Ureter (tissue), 1 donor: ENCODE data around the gene ABCC6. TPM values are rescaled to one million over a fixed set of nuclear protein-coding genes. Genes with fewer than 3 reads are reported as not detected.
"Not testable (repeated sequence)": the region's sequence is repeated elsewhere in the genome, so short reads cannot be mapped to it uniquely, and the experiment has no call there.

ENCODE experiments used
- DNase-seq: peaks from one replicate; pipeline ENCODE4 v3.0.0-alpha.2; 2020; ENCODE audit warnings: low spot score
- total RNA-seq: library from RNA; stranded (reverse); gene quantifications from one replicate; pipeline ENCODE4 v1.2.4, GENCODE V29; 2023
- donor health status: DM: yes; HTN: yes; CAD: no.

ABCC6 gene
- total RNA-seq, 1 donor from 2014 or later, result 0.29 TPM

DNA sequence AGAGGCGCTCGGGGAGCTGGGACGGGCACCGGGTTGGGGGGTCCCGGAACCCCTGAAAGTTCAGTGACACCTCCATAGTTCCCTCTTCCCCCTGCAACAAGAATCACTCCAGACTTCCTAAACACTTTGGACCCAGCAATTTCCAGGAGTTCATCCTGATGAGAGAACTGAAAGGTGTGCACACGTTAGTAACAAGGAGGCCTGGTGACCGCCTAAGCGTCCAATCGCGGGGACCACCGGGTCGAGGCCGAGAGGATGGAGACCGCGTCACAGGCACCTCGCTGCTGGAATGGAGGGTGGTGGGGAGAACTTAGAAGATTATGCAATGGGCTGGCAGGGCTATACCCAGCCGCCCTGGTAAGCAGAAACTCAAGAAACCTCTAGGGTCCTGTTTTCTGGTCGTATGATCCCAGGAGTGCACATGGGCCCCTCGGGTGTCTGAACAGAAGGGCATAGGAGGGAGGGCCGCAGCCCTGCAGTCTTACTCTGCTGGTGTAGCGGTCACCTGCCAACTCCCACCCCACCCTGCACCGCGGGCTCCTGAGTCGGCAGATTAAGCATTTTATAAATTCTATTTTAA lies 458 bp upstream of the ABCC6 start:
- not testable (repeated sequence) for DNase-seq

DNA sequence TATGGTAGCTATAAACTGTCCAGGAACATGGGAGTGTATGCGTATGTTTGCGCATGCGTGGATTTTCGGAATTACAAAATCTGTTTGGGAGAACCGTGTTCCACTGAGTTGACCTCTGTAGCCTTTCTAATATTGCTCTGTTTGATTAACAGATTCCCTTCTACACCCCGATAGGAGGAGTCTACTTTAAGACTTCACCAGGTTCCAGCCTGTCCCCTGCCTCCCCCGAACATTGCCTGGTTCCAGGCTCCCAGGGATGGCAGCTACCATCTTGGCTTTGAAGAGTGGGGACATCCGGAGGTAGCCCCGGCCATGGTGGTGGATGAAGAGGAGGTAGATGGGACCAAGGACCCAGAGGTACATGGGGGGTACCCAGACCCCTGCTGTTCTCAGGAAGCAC lies 1.9 kb downstream of the ABCC6 start:
- DNase-seq, result not testable (repeated sequence)

DNA sequence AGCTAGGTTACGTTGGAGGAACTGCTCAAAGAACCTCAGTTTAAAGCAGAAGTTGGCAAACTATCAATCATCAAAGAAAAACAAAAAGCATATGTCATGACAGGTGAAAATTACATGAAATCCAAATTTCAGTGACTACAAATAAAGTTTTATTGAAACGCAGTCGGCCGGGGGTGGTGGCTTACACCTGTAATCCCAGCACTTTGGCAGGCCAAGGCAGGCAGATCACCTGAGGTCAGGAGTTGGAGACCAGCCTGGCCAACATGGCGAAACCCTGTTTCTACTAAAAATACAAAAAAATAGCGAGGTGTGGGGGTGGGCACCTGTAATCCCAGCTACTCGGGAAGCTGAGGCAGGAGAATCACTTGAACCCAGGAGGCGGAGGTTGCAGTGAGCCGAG lies 2.8 kb downstream of the ABCC6 start:
- peak; percentile 28 for DNase-seq

DNA sequence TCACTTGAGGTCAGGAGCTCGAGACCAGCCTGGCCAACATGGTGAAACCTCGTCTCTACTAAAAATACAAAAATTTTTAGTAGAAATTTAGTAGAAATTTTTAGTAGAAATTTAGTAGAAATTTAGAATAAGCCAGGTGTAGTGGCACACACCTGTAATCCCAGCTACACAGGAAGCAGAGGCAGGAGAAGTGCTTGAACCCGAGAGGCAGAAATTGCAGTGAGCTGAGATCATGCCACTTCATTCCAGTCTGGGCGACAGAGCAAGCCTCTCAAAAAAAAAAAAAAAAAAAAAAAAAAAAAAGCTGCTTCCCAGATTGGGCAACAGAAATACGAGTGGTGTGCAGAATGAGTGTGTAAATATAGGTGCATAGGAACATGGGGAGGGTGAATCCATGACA lies 4.5 kb downstream of the ABCC6 start:
- not testable (repeated sequence) for DNase-seq

DNA sequence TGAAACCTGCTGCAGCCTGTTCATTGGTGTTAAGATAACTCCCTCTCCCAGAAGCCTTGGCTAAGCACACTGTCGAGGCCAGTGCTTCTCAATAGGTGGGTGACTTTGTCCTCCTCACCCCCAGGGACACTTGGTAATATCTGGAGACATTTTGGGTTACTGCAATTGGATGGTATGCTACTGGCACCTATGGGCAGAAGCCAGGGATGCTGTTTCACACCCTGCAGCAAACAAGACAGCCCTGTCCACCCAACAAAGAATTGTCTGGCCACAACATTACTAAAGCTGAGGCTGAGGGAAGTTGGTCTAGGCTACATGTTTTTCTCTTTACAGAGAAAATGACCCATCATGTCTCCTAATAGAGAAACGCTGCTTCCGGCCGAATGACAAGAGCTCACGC lies 4.9 kb downstream of the ABCC6 start:
- not testable (repeated sequence) for DNase-seq

DNA sequence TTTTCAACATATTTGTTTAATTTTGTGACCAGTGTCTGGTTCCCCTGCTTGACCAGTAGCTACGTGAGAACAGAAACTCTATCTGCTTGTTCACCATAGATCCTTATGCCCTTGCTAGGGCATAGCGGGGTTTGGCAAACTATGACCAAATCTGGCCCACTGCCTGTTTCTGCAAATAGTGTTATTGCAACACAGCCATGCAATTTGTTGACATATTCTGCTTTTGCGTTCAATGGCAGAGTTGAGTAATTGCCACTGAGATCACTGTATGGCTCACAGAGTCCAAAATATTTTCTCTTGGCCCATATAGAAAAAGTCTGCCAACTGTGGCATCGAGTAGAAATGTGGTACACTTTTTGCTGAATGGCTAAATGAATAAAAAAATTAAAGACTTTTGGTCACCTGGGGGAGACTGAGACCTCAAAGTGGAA lies 9.4 kb downstream of the ABCC6 start:
- DNase-seq, result peak; percentile 8

DNA sequence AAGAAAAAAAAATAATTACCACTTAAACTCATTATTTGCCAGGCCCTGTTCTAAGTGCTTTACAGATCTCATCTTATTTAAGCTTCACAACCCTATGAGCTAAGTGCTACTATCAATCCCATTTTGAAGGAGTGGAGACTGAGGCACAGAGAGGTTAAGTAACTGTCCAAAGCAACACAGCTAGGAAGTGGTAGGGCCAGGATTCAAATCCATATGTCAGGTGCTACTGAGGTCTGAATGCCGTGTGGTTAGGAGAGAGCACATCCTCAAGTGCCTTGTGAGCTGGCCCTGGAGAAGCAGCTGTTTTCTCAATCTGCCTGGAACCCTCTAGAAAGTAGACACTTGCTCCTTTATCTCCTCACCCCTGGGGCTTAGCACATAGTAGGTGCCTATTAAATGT lies 11.9 kb downstream of the ABCC6 start:
- DNase-seq, result peak; percentile 2

DNA sequence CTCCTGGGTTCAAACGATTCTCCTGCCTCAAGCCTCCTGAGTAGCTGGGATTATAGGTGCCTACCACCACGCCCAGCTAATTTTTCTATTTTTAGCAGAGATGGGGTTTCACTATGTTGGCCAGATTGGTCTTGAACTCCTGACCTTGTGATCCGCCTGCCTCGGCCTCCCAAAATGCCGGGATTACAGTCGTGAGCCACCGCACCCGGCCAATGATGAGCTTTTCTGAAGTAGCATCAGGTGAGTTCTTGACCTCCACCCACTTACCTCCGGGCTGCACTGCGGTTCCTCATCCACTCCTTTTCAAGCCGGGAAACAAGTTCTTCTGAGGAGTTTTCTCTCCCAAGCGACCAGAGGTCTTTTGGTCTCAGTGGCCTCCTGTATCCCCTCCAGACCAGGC lies 14.8 kb downstream of the ABCC6 start:
- peak; percentile 32 for DNase-seq

DNA sequence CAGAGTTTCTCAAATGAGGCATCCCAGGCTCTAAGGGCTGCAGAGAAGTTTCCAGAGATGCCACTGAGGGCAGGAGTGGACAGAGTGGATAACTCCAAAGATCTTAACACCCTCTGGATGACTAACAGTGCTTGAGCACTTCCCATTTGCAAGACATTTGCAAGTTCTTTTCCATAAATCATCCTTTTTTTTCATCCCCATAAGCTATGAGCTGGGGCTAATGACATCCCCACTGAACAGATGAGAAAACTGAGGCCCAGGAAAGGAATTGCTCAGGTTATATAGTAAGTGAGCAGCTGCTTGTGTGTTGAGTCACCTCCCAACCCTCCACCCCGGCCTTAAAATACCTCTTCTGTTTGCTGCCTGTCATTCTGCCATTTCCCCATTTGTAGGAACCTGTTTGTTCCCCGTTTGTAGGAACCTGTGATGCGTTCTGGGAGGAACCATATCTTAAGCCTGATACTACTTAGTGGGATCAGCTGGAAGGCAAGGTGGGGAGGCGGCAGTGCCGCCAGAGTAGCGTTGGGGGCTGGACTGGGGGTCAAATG lies 15.4 kb downstream of the ABCC6 start:
- DNase-seq, result peak; percentile 12

DNA sequence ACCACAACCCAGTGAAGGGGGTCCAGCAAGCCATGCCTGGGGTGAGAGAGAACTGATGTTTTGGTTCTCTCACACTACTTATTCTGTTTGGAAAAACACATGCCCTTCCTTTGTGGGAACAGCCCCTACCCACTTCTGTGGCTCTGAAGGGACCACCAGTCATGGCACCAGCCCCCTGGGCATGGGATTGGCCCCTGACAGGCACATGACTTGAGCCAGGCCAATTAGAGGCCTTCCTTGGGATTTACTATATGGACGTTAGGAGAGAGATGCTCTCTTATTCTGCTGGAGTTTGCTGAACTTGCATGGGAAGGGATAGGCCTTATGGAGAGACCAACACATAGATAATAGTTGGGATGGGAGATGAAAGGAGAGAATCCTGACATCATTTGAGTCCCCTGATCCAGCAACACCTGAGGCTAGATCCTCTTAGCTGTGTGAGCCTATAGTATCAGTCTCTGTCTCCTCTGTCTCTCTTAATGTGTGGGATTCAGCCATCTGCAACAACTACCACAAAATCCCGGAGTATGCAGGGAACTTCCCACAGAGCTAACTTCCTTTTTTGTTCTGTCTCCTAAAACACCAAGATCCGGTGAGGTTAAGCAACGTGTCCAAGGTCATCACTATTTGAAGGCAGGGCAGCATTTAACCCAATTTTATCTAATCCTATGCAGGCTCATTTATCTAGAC lies 16.1 kb downstream of the ABCC6 start:
- DNase-seq, result peak; percentile 6

DNA sequence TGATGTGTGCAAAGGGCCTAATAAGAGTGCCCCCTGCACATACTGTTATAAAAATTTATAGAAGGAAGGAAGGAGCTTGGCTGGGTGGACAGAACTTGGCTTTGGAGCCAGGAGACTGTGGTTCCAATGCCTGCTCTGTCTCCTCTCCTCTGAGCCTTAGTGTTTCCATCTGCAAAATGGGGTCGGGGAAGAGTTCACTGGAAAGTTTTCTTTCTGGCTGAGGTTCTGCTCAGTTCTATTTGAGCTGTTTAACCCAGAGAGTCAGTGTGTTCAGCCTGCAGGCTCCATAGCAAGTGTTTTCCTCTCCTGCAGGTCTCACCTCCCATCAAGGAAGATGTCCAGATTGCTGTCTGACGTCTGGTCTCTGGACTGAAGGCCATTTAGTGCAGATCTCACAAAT lies 17.4 kb downstream of the ABCC6 start:
- not testable (repeated sequence) for DNase-seq

DNA sequence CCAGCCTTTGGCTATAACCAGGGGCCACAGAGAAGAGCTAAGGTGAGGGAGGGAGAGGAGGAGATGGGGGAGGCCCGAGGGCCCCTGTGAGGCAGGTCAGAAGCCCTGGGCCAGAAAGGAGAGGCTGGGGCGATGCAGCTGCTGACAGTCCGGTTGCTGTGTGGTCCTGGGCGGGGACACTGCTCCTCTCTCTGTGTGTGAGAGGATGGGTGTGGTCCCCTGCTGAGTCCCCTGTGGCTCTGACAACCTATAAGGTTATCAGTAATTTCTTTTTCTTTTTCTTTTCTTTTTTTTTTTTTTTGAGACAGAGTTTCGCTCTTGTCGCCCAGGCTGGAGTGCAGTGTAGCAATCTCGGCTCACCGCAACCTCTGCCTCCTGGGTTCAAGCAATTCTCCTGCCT lies 18.7 kb downstream of the ABCC6 start:
- peak; percentile 6 for DNase-seq

DNA sequence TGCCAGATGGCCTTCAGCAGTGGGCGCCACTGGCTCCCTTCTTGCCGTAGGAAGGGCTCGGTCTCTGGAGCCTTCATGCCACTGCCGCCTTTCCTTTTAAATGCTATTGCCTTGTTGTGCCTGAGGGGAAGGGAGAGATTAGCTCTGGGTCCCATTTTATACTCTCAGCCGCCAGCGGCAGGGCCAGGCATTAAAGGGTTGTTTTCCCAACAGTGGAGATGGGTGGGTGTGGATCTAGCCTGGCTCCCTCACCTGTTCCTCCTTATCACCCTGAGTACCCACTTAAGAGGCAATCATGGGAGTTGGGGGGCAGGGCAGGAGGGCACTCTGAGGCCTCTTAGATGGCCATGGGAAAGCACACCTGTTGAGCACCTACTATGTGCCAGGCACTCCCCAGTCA lies 19.8 kb downstream of the ABCC6 start:
- DNase-seq, result not testable (repeated sequence)

DNA sequence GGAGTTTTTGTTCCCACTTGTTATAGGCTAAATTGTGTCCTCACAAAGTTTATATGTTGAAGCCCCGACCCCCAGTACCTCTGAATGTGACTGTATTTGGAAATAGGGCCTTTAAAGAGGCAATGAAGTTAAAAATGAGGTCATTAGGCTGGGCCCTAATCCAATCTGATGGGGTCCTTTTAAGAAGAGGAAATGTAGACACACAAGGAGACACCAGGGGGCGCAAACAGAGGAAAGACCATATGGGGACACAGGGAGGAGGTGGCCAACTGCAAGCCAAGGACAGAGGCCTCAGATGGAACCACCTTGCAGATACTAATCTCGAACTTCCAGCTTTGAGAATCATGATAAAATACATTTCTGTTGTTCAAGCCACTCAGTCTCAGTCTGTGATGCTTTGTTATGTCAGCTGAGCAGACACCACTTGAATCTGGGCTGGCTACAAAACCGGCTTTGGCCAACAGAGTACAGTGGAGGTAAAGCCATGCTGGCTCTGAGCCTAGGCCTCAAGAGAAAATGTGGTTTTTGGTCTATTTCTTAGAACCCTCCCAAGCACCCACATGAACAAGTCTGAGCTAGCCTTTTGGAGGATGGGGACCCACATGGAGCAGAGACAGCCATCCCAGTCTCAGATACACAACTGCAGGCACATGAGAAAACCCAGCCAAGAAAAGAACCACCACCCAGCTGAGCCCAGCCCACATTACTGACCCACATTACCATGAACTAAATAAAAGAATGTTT lies 20.7 kb downstream of the ABCC6 start:
- DNase-seq, result not testable (repeated sequence)

DNA sequence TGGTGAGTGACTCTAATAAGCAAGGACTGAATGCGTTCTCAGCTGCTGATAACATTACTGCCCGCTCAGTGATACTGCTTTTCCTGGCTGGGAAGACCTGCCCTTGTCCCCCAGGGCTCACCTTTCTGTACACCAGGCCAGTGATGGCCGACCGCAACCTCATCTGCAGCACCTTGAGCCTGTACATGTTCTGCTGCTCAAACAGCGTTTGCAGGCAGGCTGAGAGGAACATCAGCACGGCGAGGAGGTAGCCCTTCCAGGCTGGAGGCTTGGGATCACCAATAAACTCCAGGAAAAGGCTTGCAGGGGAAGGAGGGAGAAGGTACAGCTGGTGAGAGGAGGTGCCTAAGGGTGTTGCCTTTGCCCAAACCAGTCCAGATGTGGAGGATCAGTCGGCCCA lies 21.4 kb downstream of the ABCC6 start:
- not testable (repeated sequence) for DNase-seq

DNA sequence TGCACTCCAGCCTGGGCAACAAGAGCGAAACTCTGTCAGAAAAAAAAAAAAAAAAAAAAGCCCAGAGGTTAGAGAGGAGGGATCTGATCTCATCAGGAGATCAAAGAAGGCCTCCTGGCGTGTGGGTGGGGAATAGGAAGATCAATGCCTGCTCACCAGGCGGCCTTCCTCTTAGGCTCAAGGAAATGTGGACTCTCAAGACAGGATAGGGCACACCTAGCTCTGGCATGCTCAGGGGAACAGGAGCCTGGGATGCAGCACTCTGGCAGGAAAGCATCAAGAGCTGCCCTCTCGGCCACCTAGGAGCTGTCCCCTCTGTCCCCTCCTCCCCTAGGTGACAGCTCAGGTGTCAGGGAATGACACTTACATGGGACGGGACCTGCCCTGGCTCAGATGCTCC lies 22.9 kb downstream of the ABCC6 start:
- not testable (repeated sequence) for DNase-seq

DNA sequence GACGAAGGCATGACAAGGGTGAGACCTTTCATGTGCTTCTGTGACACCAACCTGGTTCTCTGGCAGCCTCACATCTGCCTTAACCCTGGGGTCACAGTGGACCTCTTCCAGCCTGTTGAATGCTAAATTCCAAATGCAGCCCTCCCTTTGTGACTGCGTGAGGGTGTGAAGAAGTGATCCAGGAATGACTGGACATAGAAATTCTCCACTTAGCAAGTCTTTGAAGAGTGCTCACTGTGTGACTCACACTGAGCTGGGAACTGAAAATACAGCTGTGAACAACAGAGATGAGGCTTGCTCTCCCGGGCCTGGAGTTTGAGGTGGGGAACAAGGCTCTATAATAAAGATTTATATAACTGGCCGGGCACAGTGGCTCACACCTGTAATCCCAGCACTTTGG lies 23.9 kb downstream of the ABCC6 start:
- DNase-seq, result not testable (repeated sequence)

DNA sequence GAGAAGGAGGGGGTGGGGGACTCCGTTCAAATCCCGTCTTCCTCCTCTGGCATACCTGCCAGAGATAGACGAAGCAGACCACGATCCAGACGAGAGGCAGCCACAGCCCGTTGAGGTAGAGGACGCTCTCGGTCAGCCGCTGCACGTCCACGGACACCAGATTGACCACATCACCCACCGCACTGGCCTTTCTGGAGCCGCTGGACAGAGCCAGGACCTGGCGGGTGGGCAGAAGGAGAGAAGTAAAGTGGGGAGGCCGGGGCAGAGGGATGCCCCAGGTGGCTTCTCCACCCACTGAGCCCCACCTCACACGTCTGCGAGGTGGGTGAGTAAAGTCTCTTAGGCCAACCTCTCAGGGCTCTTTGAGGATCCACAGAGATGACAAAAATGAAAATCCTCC lies 25.3 kb downstream of the ABCC6 start:
- no peak for DNase-seq

DNA sequence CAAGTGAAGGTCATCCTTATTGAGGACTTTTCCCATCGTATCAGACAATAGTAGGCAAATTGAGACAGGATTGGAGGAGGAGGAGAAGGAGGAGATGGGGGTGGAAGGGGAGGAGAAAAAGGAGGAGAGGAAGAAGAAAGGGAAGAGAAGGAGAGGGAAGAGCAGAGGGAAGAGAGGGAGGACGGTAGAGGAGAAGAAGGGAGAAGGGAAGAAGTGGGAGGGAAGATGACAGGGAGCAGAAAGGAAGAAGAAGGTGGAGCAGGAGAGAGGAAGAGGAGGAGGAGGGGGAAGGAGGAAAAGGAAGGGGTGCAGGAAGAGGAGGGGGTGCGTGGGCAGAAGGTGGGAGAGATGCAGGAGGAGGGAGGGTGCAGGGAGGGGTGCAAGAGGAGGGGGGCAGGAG lies 26.0 kb downstream of the ABCC6 start:
- DNase-seq, result no peak

DNA sequence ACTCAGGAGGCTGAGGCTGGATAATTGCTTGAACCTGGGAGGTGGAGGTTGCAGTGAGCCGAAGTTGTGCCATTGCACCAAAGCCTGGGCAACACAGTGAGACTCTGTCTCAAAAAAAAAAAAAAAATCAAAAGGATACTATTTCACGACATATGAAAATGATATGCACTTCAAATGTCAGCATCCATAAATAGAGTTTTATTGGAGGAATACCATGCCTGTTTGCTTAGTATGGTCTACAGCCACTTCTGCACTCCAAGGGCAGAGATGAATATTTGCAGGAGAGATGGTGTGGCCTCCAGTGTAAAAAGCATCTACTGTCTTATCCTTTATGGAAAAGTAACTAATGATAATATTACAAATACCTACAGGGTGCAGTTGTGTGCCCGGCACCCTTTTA lies 27.2 kb downstream of the ABCC6 start:
- DNase-seq, result no peak

DNA sequence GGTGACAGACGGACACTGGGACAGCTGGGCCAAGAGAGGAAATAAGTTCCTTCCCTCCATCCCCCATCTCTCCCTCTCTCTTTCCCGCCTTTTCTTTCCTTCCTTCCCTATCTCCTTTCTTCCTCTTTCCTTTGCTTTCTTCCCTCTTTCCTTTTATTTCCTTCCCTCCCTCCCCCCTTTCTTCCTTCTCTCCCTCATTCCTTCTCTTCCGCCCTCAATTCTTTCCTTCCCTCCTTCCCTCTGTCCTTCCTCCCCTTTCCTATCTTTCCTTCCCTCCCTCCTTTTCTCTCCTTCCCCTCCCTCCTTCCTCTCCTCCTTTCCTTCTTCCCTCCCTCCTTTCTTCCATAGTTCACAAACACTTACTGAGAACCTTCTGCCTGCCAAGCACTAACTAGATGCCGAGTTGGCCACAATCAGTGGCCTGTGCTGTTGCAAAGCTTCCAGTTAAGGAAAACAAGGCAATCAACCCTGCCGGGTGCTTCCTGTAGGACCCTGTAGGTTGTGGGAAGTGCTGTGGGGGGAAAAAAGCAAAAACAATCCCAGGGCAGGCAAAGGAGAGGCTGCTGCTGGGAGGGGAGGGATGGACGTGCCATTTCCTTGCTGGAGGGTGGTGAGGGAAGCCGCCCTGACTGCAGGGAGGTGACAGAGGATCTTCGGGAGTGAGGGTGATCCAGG lies 31.7 kb downstream of the ABCC6 start:
- no peak for DNase-seq

DNA sequence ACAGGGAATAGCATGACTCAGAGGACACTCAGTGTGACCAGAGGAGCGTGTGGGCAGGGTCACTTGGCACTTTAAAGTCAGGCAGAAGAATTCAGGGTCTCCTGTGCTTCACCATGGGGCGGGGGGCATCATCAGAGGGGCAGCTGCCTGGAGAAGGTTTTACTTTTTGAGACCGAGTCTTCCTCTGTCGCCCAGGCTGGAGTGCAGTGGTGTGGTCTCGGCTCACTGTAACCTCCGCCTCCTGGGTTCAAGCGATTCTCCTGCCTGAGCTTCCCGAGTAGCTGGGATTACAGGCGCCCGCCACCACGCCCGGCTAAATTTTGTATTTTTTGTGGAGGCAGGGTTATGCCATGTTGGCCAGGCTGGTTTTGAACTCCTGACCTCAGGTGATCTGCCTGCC lies 32.3 kb downstream of the ABCC6 start:
- not testable (repeated sequence) for DNase-seq
